Neural progenitor cell (in vitro differentiated cells): ENCODE measurements around the gene TLR7. TPM values are rescaled to one million over a fixed set of nuclear protein-coding genes. Genes with fewer than 3 reads are reported as not detected.

Experiments used
- DNase-seq: peaks from one replicate; pipeline ENCODE4 v3.0.0-alpha.2; 2016; ENCODE audit warnings: low spot score
- H2AFZ ChIP-seq: fragments of 200-600 bp; sonication (generic); replicated peaks from 2 replicates; pipeline ENCODE4 v1.6.1; 2016; ENCODE audit warnings: antibody characterized with exemption
- H3F3A ChIP-seq: fragments of 200-600 bp; sonication (generic); 2 replicates; pipeline ENCODE4 v1.6.1; 2016; ENCODE audit warnings: antibody characterized with exemption, low read depth
- H3K27ac ChIP-seq: fragments of 200-600 bp; sonication (generic); 2 replicates; pipeline ENCODE4 v1.5.1; 2016; ENCODE audit warnings: mild to moderate bottlenecking
- H3K27me3 ChIP-seq: fragments of 200-600 bp; sonication (generic); 2 replicates; pipeline ENCODE4 v1.6.1; 2016; ENCODE audit warnings: mild to moderate bottlenecking, moderate library complexity
- H3K36me3 ChIP-seq: fragments of 200-600 bp; sonication (generic); 2 replicates; pipeline ENCODE4 v1.5.1; 2016
- H3K4me1 ChIP-seq: fragments of 200-600 bp; sonication (generic); 2 replicates; pipeline ENCODE4 v1.6.1; 2016; ENCODE audit warnings: mixed run types
- H3K4me2 ChIP-seq: fragments of 200-600 bp; sonication (generic); 2 replicates; pipeline ENCODE4 v1.6.1; 2016
- H3K4me3 ChIP-seq: fragments of 200-600 bp; sonication (generic); 2 replicates; pipeline ENCODE4 v1.5.1; 2016
- H3K79me2 ChIP-seq: fragments of 200-600 bp; sonication (generic); 2 replicates; pipeline ENCODE4 v1.6.1; 2016; ENCODE audit warnings: low read depth
- H3K9ac ChIP-seq: fragments of 200-600 bp; sonication (generic); 2 replicates; pipeline ENCODE4 v1.6.1; 2016
- H3K9me3 ChIP-seq: fragments of 200-600 bp; sonication (generic); 2 replicates; pipeline ENCODE4 v1.5.1; 2016; ENCODE audit warnings: low read depth
- H4K20me1 ChIP-seq: fragments of 200-600 bp; sonication (generic); 2 replicates; pipeline ENCODE4 v1.6.1; 2016; ENCODE audit warnings: low read depth
- H3K27ac Mint-ChIP-seq: 3 replicates; pipeline ENCODE4 v1.8.0; 2021; ENCODE audit warnings: mixed read lengths
- H3K27me3 Mint-ChIP-seq: 2 replicates; pipeline ENCODE4 v1.8.0; 2022; ENCODE audit warnings: low read depth, mild to moderate bottlenecking, inconsistent platforms, moderate library complexity, mixed read lengths; ENCODE audit not compliant: insufficient read depth
- H3K36me3 Mint-ChIP-seq: 3 replicates; pipeline ENCODE4 v1.8.0; 2021; ENCODE audit warnings: mixed read lengths
- H3K4me1 Mint-ChIP-seq: 3 replicates; pipeline ENCODE4 v1.8.0; 2021; ENCODE audit warnings: mixed read lengths
- H3K4me3 Mint-ChIP-seq: 3 replicates; pipeline ENCODE4 v1.8.0; 2021; ENCODE audit warnings: mild to moderate bottlenecking, moderate library complexity, mixed read lengths
- H3K9me3 Mint-ChIP-seq: 3 replicates; pipeline ENCODE4 v1.8.0; 2020; ENCODE audit warnings: mixed read lengths
- EZH2 ChIP-seq: fragments of 200-600 bp; sonication (generic); IDR thresholded peaks from 2 replicates; pipeline ENCODE4 v1.6.1; 2017; ENCODE audit warnings: antibody characterized with exemption, mild to moderate bottlenecking, moderate library complexity
- EZH2phosphoT487 ChIP-seq: fragments of 200-600 bp; sonication (generic); IDR thresholded peaks from 2 replicates; pipeline ENCODE4 v1.6.1; 2017; ENCODE audit warnings: antibody characterized with exemption
- total RNA-seq: library from RNA; depleted of rRNA; stranded (reverse); fragments of >200 nt; gene quantifications from 2 replicates; pipeline ENCODE4 v1.2.3, GENCODE V29; 2015; ENCODE audit warnings: low replicate concordance
- TF ChIP-seq, protein P1 (sequence below): fragments of 200-600 bp; sonication (generic); IDR thresholded peaks from 2 replicates; pipeline ENCODE4 v1.5.1; 2017; ENCODE audit warnings: antibody characterized with exemption, mild to moderate bottlenecking

TLR7 gene
- total RNA-seq, 1 donor from 2014 or later, result not detected

DNA sequence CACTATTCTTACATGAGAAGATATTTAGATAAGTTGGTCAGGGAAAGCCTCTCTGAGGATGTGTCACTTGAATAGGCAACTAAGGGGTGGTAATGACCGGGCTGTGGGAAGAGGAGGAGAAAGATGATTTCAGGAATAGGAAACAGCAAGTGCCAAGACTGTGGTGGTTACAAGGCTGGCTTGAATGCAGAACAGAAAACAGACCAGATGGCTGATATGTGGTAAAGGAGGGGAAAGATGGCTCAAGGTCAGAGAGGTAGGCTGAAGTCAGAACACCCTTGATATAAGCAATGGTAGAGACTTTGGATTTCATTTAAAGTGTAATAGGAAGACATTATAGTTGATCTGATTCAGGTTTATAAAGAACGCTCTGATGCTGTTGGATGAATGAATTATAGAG is 15.0 kb downstream of the TLR7 start:
- Histone ChIP-seq H4K20me1 (no peaks in the 10 kb centered on the region), H3K4me1 (no peaks in the 10 kb centered on the region), H3K27ac (no peak overlapping the region), H3K27me3 (no peaks in the 10 kb centered on the region), H3F3A (no peaks in the 10 kb centered on the region), H3K9ac (no peak overlapping the region), H3K4me3 (no peak overlapping the region), H3K9me3 (no peaks in the 10 kb centered on the region), H3K4me2 (no peak overlapping the region), H2AFZ (no peak overlapping the region), H3K36me3 (no peaks in the 10 kb centered on the region), H3K79me2 (no peaks in the 10 kb centered on the region)
- no peaks in the 10 kb centered on the region for H3K36me3 Mint-ChIP-seq
- H3K4me3 Mint-ChIP-seq, result no peak overlapping the region
- H3K27me3 Mint-ChIP-seq, result no peaks in the 10 kb centered on the region
- DNase-seq, result no peak
- H3K4me1 Mint-ChIP-seq, result peaks cover 2% of the 10 kb centered on the region
- H3K9me3 Mint-ChIP-seq, result peaks cover 2% of the 10 kb centered on the region
- TF ChIP-seq EZH2phosphoT487 (no peak), EZH2 (no peak)
- TF ChIP-seq, protein P1, sequence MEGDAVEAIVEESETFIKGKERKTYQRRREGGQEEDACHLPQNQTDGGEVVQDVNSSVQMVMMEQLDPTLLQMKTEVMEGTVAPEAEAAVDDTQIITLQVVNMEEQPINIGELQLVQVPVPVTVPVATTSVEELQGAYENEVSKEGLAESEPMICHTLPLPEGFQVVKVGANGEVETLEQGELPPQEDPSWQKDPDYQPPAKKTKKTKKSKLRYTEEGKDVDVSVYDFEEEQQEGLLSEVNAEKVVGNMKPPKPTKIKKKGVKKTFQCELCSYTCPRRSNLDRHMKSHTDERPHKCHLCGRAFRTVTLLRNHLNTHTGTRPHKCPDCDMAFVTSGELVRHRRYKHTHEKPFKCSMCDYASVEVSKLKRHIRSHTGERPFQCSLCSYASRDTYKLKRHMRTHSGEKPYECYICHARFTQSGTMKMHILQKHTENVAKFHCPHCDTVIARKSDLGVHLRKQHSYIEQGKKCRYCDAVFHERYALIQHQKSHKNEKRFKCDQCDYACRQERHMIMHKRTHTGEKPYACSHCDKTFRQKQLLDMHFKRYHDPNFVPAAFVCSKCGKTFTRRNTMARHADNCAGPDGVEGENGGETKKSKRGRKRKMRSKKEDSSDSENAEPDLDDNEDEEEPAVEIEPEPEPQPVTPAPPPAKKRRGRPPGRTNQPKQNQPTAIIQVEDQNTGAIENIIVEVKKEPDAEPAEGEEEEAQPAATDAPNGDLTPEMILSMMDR, result no peak
- H3K27ac Mint-ChIP-seq, result no peak overlapping the region

DNA sequence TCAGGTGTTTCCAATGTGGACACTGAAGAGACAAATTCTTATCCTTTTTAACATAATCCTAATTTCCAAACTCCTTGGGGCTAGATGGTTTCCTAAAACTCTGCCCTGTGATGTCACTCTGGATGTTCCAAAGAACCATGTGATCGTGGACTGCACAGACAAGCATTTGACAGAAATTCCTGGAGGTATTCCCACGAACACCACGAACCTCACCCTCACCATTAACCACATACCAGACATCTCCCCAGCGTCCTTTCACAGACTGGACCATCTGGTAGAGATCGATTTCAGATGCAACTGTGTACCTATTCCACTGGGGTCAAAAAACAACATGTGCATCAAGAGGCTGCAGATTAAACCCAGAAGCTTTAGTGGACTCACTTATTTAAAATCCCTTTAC is 18.6 kb downstream of the TLR7 start:
- TF ChIP-seq EZH2 (no peak), EZH2phosphoT487 (no peak)
- TF ChIP-seq, protein P1, result no peak
- no peak for DNase-seq
- H4K20me1 ChIP-seq, result no peaks in the 10 kb centered on the region
- Mint-ChIP-seq H3K36me3 (no peaks in the 10 kb centered on the region), H3K4me3 (no peak overlapping the region), H3K9me3 (peaks cover 2% of the 10 kb centered on the region), H3K4me1 (no peaks in the 10 kb centered on the region), H3K27me3 (no peaks in the 10 kb centered on the region), H3K27ac (no peak overlapping the region)
- no peaks in the 10 kb centered on the region for H3F3A ChIP-seq
- H3K79me2 ChIP-seq, result no peaks in the 10 kb centered on the region
- H3K27me3 ChIP-seq, result no peaks in the 10 kb centered on the region
- H3K27ac ChIP-seq, result no peak overlapping the region
- no peak overlapping the region for H3K9ac ChIP-seq
- H3K4me1 ChIP-seq, result no peaks in the 10 kb centered on the region
- no peak overlapping the region for H3K4me3 ChIP-seq
- no peak overlapping the region for H2AFZ ChIP-seq
- H3K36me3 ChIP-seq, result no peaks in the 10 kb centered on the region
- H3K4me2 ChIP-seq, result no peak overlapping the region
- H3K9me3 ChIP-seq, result no peaks in the 10 kb centered on the region

DNA sequence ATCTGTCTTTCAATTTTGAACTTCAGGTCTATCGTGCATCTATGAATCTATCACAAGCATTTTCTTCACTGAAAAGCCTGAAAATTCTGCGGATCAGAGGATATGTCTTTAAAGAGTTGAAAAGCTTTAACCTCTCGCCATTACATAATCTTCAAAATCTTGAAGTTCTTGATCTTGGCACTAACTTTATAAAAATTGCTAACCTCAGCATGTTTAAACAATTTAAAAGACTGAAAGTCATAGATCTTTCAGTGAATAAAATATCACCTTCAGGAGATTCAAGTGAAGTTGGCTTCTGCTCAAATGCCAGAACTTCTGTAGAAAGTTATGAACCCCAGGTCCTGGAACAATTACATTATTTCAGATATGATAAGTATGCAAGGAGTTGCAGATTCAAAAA is 19.7 kb downstream of the TLR7 start:
- no peak for DNase-seq
- H3K27me3 Mint-ChIP-seq, result no peaks in the 10 kb centered on the region
- no peak overlapping the region for H2AFZ ChIP-seq
- no peaks in the 10 kb centered on the region for H3F3A ChIP-seq
- no peak overlapping the region for H3K27ac ChIP-seq
- no peaks in the 10 kb centered on the region for H3K79me2 ChIP-seq
- H3K27me3 ChIP-seq, result no peaks in the 10 kb centered on the region
- no peak overlapping the region for H3K4me3 Mint-ChIP-seq
- no peak for TF ChIP-seq EZH2
- TF ChIP-seq, protein P1, result no peak
- TF ChIP-seq EZH2phosphoT487, result no peak
- no peaks in the 10 kb centered on the region for H3K4me1 ChIP-seq
- H3K36me3 ChIP-seq, result no peaks in the 10 kb centered on the region
- H3K36me3 Mint-ChIP-seq, result no peaks in the 10 kb centered on the region
- no peaks in the 10 kb centered on the region for H4K20me1 ChIP-seq
- H3K4me2 ChIP-seq, result no peak overlapping the region
- H3K4me3 ChIP-seq, result no peak overlapping the region
- H3K9me3 ChIP-seq, result no peaks in the 10 kb centered on the region
- no peaks in the 10 kb centered on the region for H3K4me1 Mint-ChIP-seq
- H3K27ac Mint-ChIP-seq, result no peak overlapping the region
- peaks cover 2% of the 10 kb centered on the region for H3K9me3 Mint-ChIP-seq
- no peak overlapping the region for H3K9ac ChIP-seq

DNA sequence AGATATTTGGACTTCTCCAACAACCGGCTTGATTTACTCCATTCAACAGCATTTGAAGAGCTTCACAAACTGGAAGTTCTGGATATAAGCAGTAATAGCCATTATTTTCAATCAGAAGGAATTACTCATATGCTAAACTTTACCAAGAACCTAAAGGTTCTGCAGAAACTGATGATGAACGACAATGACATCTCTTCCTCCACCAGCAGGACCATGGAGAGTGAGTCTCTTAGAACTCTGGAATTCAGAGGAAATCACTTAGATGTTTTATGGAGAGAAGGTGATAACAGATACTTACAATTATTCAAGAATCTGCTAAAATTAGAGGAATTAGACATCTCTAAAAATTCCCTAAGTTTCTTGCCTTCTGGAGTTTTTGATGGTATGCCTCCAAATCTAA is 20.3 kb downstream of the TLR7 start:
- H3K27ac Mint-ChIP-seq, result no peak overlapping the region
- H3K36me3 Mint-ChIP-seq, result no peaks in the 10 kb centered on the region
- Histone ChIP-seq H3K4me3 (no peak overlapping the region), H3K4me1 (no peaks in the 10 kb centered on the region), H3K79me2 (no peaks in the 10 kb centered on the region), H3K27ac (no peak overlapping the region), H3K36me3 (no peaks in the 10 kb centered on the region), H3K27me3 (no peaks in the 10 kb centered on the region), H3K4me2 (no peak overlapping the region), H2AFZ (no peak overlapping the region), H3F3A (no peaks in the 10 kb centered on the region), H3K9ac (no peak overlapping the region), H4K20me1 (no peaks in the 10 kb centered on the region), H3K9me3 (no peaks in the 10 kb centered on the region)
- TF ChIP-seq EZH2phosphoT487, result no peak
- TF ChIP-seq, protein P1, result no peak
- TF ChIP-seq EZH2, result no peak
- DNase-seq, result no peak
- no peak overlapping the region for H3K4me3 Mint-ChIP-seq
- no peaks in the 10 kb centered on the region for H3K4me1 Mint-ChIP-seq
- H3K27me3 Mint-ChIP-seq, result no peaks in the 10 kb centered on the region
- peaks cover 2% of the 10 kb centered on the region for H3K9me3 Mint-ChIP-seq
